H1 (cell line): ENCODE data around the gene DAGLA. TPM values are rescaled to one million over a fixed set of nuclear protein-coding genes. Genes with fewer than 3 reads are reported as not detected.

Source experiments
- CTCF ChIA-PET: fragments of 300-600 bp; sonication (Branson Sonifier 250); formaldehyde crosslinking; loops from one replicate; lab custom pipeline; 2021; ENCODE audit not compliant: partially characterized antibody; lab: Charles Lee
- POLR2A ChIA-PET: fragments of 300-600 bp; sonication (Branson Sonifier 250); formaldehyde crosslinking; loops from one replicate; lab custom pipeline; 2021; ENCODE audit warnings: inconsistent platforms; ENCODE audit not compliant: partially characterized antibody; lab: Charles Lee
- DNase-seq, 2 experiments: peaks; one replicate each; pipeline versions ENCODE4 v3.0.0 to v3.0.0-alpha.2; 2010 to 2022; ENCODE audit warnings: low spot score in 2 of 2, low read depth in 1 of 2, mixed read lengths in 1 of 2
- FAIRE-seq: peaks from 2 replicates; lab custom pipeline; 2011; peaks lifted over from hg19 to GRCh38; lab: Jason Lieb, UNC
- H2AFZ ChIP-seq: 2 replicates; pipeline ENCODE4 v1.8.1; 2012; ENCODE audit warnings: low read length, inconsistent platforms
- H2AK5ac ChIP-seq: 2 replicates; pipeline ENCODE4 v1.6.1; 2013; ENCODE audit warnings: low read depth, low read length
- H2BK120ac ChIP-seq: replicated peaks from 2 replicates; pipeline ENCODE3; 2013; ENCODE audit warnings: low read depth, low read length, inconsistent platforms
- H2BK12ac ChIP-seq: 2 replicates; pipeline ENCODE4 v1.6.1; 2013; ENCODE audit warnings: low read depth, low read length
- H2BK15ac ChIP-seq: 2 replicates; pipeline ENCODE4 v1.6.1; 2013; ENCODE audit warnings: low read length
- H2BK20ac ChIP-seq: 2 replicates; pipeline ENCODE4 v1.6.1; 2013; ENCODE audit warnings: low read length
- H2BK5ac ChIP-seq: 2 replicates; pipeline ENCODE4 v1.6.1; 2013; ENCODE audit warnings: low read depth, low read length
- H3K14ac ChIP-seq: 2 replicates; pipeline ENCODE4 v1.6.1; 2013; ENCODE audit warnings: inconsistent platforms; ENCODE audit not compliant: insufficient read length
- H3K18ac ChIP-seq: 2 replicates; pipeline ENCODE4 v1.6.1; 2013; ENCODE audit warnings: low read length; ENCODE audit errors: extremely low read depth
- H3K23ac ChIP-seq: 2 replicates; pipeline ENCODE4 v1.6.1; 2013; ENCODE audit warnings: inconsistent platforms; ENCODE audit not compliant: insufficient read length
- H3K23me2 ChIP-seq: 2 replicates; pipeline ENCODE4 v1.6.1; 2013; ENCODE audit warnings: low read depth, low read length
- H3K27ac ChIP-seq: 2 replicates; pipeline ENCODE4 v1.6.1; 2011; ENCODE audit warnings: low read depth, low read length, inconsistent platforms
- H3K27me3 ChIP-seq, 4 experiments: replicated peaks in 1 of 4; 1 replicate in 1 of 4; 2 replicates in 3 of 4; pipeline versions ENCODE4 v1.6.1 to v1.8.1; 2011 to 2013; ENCODE audit warnings: low read length in 3 of 4, mild to moderate bottlenecking in 3 of 4, inconsistent platforms in 2 of 4, mixed read lengths in 2 of 4, moderate library complexity in 1 of 4; ENCODE audit not compliant: control insufficient read depth in 3 of 4, insufficient read depth in 3 of 4; ENCODE audit errors: extremely low read depth in 1 of 4
- H3K36me3 ChIP-seq, 4 experiments: 2 replicates each; pipeline versions ENCODE4 v1.6.1 to v1.8.1; 2011 to 2013; ENCODE audit warnings: mild to moderate bottlenecking in 4 of 4, low read length in 3 of 4, moderate library complexity in 2 of 4, control low read depth in 1 of 4, inconsistent platforms in 1 of 4; ENCODE audit not compliant: insufficient read depth in 4 of 4, control insufficient read depth in 2 of 4
- H3K4ac ChIP-seq: replicated peaks from 2 replicates; pipeline ENCODE3; 2013; ENCODE audit warnings: low read length, low read depth, mixed read lengths, inconsistent platforms; ENCODE audit not compliant: insufficient read length
- H3K4me1 ChIP-seq, 4 experiments: replicated peaks in 1 of 4; 1 replicate in 1 of 4; 2 replicates in 3 of 4; pipeline versions ENCODE4 v1.6.1 to v1.8.1; 2011 to 2013; ENCODE audit warnings: low read length in 3 of 4, inconsistent platforms in 2 of 4, mixed read lengths in 1 of 4; ENCODE audit not compliant: insufficient read depth in 4 of 4, control insufficient read depth in 3 of 4
- H3K4me2 ChIP-seq, 2 experiments: 2 replicates each; pipeline versions ENCODE4 v1.6.1 to v1.8.1; 2011 to 2013; ENCODE audit warnings: low read depth in 2 of 2, low read length in 2 of 2, control low read depth in 1 of 2, inconsistent platforms in 1 of 2, mild to moderate bottlenecking in 1 of 2; ENCODE audit not compliant: insufficient read depth in 1 of 2
- H3K4me3 ChIP-seq, 4 experiments: fragments of 200-600, 300-600 bp in 1 of 4; sonication (generic), shearing (Covaris generic), sonication (Bioruptor Twin) in 1 of 4; 2 replicates each; pipeline versions ENCODE4 v1.5.1 to v1.8.1; 2011 to 2016; ENCODE audit warnings: low read length in 4 of 4, low read depth in 3 of 4, control low read depth in 2 of 4, inconsistent platforms in 2 of 4, mild to moderate bottlenecking in 2 of 4, mixed read lengths in 1 of 4, moderate library complexity in 1 of 4; ENCODE audit not compliant: insufficient read depth in 2 of 4; ENCODE audit errors: extremely low read depth in 1 of 4
- H3K56ac ChIP-seq: replicated peaks from 2 replicates; pipeline ENCODE3; 2013; ENCODE audit warnings: low read depth, mild to moderate bottlenecking, mixed read lengths, low read length, inconsistent platforms; ENCODE audit not compliant: insufficient read length
- H3K79me1 ChIP-seq: 2 replicates; pipeline ENCODE4 v1.6.1; 2013; ENCODE audit warnings: low read depth, low read length, control low read depth
- H3K79me2 ChIP-seq, 2 experiments: 2 replicates each; pipeline versions ENCODE4 v1.6.1 to v1.8.1; 2012 to 2013; ENCODE audit warnings: low read length in 2 of 2, mild to moderate bottlenecking in 2 of 2, inconsistent platforms in 1 of 2; ENCODE audit not compliant: insufficient read depth in 2 of 2, control insufficient read depth in 1 of 2
- H3K9ac ChIP-seq, 4 experiments: replicated peaks in 1 of 4; 1 replicate in 1 of 4; 2 replicates in 3 of 4; pipeline versions ENCODE4 v1.6.1 to v1.8.1; 2011 to 2013; ENCODE audit warnings: low read depth in 3 of 4, low read length in 3 of 4, control low read depth in 2 of 4, mild to moderate bottlenecking in 2 of 4, moderate library complexity in 2 of 4, inconsistent platforms in 1 of 4; ENCODE audit errors: extremely low read depth in 1 of 4
- H3K9me3 ChIP-seq, 2 experiments: 2 replicates each; pipeline versions ENCODE4 v1.6.1 to v1.8.1; 2012 to 2013; ENCODE audit warnings: mild to moderate bottlenecking in 2 of 2, moderate library complexity in 2 of 2, control low read depth in 1 of 2, inconsistent platforms in 1 of 2, low read depth in 1 of 2, low read length in 1 of 2, mixed read lengths in 1 of 2; ENCODE audit not compliant: insufficient read depth in 2 of 2
- H4K20me1 ChIP-seq, 2 experiments: replicated peaks in 1 of 2; 2 replicates each; pipeline versions ENCODE3 to v1.8.1; 2011 to 2013; ENCODE audit warnings: inconsistent platforms in 2 of 2, low read length in 2 of 2, mild to moderate bottlenecking in 1 of 2; ENCODE audit not compliant: insufficient read depth in 2 of 2, control insufficient read depth in 1 of 2
- H4K5ac ChIP-seq: 2 replicates; pipeline ENCODE4 v1.6.1; 2013; ENCODE audit warnings: low read length, low read depth, mixed read lengths, inconsistent platforms; ENCODE audit not compliant: insufficient read length
- H4K8ac ChIP-seq: 2 replicates; pipeline ENCODE4 v1.8.0; 2013; ENCODE audit warnings: mild to moderate bottlenecking, moderate library complexity, low read length, inconsistent platforms; ENCODE audit not compliant: insufficient read depth; ENCODE audit errors: extremely low read depth
- H4K91ac ChIP-seq: replicated peaks from 2 replicates; pipeline ENCODE3; 2013; ENCODE audit warnings: low read length, mixed read lengths, inconsistent platforms; ENCODE audit not compliant: insufficient read length
- BACH1 ChIP-seq: IDR thresholded peaks from 2 replicates; pipeline ENCODE4 v1.6.1; 2012; ENCODE audit warnings: low read length, improper control_type of control experiment
- EP300 ChIP-seq, 2 experiments: IDR thresholded peaks; 1 replicate in 1 of 2; 2 replicates in 1 of 2; pipeline ENCODE4 v1.6.1; 2011 to 2012; ENCODE audit warnings: low read depth in 2 of 2, low read length in 2 of 2, mild to moderate bottlenecking in 2 of 2, borderline replicate concordance in 1 of 2, inconsistent platforms in 1 of 2, moderate library complexity in 1 of 2
- EZH2 ChIP-seq: fragments of 200-600 bp; sonication (generic); IDR thresholded peaks from 2 replicates; pipeline ENCODE4 v1.7.1; 2012; ENCODE audit warnings: low read depth, mild to moderate bottlenecking, moderate library complexity, low read length, inconsistent platforms; ENCODE audit not compliant: severe bottlenecking
- GABPA ChIP-seq: IDR thresholded peaks from 2 replicates; pipeline ENCODE4 v1.6.1; 2011; ENCODE audit warnings: mild to moderate bottlenecking, low read length, moderate library complexity, borderline replicate concordance; ENCODE audit not compliant: insufficient read depth
- JUN ChIP-seq: IDR thresholded peaks from 2 replicates; pipeline ENCODE4 v1.6.1; 2011; ENCODE audit warnings: low read depth, mild to moderate bottlenecking, improper control_type of control experiment, low read length
- KDM1A ChIP-seq: fragments of 200-600, 300-600 bp; sonication (generic); IDR thresholded peaks from 2 replicates; pipeline ENCODE4 v1.7.1; 2016; ENCODE audit warnings: mild to moderate bottlenecking, low read length, borderline replicate concordance
- NANOG ChIP-seq: IDR thresholded peaks from 2 replicates; pipeline ENCODE4 v1.6.1; 2011; ENCODE audit warnings: low read length, low read depth, mild to moderate bottlenecking, inconsistent platforms; ENCODE audit not compliant: insufficient read depth, poor library complexity, severe bottlenecking
- SIRT6 ChIP-seq: IDR thresholded peaks from one replicate; pipeline ENCODE4 v1.7.1; 2012; ENCODE audit warnings: low read length, inconsistent platforms
- SIX5 ChIP-seq: IDR thresholded peaks from 2 replicates; pipeline ENCODE4 v1.6.1; 2011; ENCODE audit warnings: mild to moderate bottlenecking, low read depth, low read length
- TAF7 ChIP-seq: optimal IDR thresholded peaks from 2 replicates; pipeline ENCODE3; 2011; ENCODE audit warnings: low read depth, mild to moderate bottlenecking, inconsistent platforms, low read length, moderate library complexity, borderline replicate concordance
- TBP ChIP-seq: IDR thresholded peaks from 2 replicates; pipeline ENCODE4 v1.6.1; 2011; ENCODE audit warnings: low read depth, low read length, improper control_type of control experiment
- YY1 ChIP-seq: IDR thresholded peaks from 2 replicates; pipeline ENCODE4 v1.6.1; 2011; ENCODE audit warnings: low read depth, mild to moderate bottlenecking, low read length
- WGBS, 2 experiments: shearing (Covaris generic) in 1 of 2; methylation state at CpG; one replicate each; pipeline versions ENCODE4 v1.1.6 to v1.1.7; 2013 to 2015; ENCODE audit warnings: low lambda C conversion rate in 2 of 2, mixed read lengths in 2 of 2, inconsistent platforms in 1 of 2, low coverage in 1 of 2, missing lambda C conversion rate in 1 of 2; ENCODE audit not compliant: insufficient replicate concordance in 2 of 2, insufficient coverage in 1 of 2, insufficient read length in 1 of 2; ENCODE audit errors: extremely low coverage in 1 of 2, missing lambda C conversion rate in 1 of 2; 5-methylcytosine and 5-hydroxymethylcytosine counted together
- polyA plus RNA-seq, 7 experiments: library from polyadenylated mRNA; depleted of rRNA in 3 of 7; stranded (reverse) in 5 of 7; unstranded in 2 of 7; fragments of >200 nt in 5 of 7; fragments of 200-250 nt in 2 of 7; gene quantifications; 1 replicate in 5 of 7; 2 replicates in 1 of 7; 4 replicates in 1 of 7; pipeline versions ENCODE4 v1.2.1 to v1.2.3, GENCODE V29; 2011 to 2013; ENCODE audit warnings: missing spikeins in 2 of 7, mixed read lengths in 2 of 7
- total RNA-seq: library from RNA; stranded (reverse); fragmentation: NEBNext Ultra II Directional; extraction: Animal tissue kit (Norgen Biotek cat#: 25700); gene quantifications from 2 replicates; pipeline ENCODE4 v1.2.1, GENCODE V29; 2021
- TF ChIP-seq, protein P1 (sequence below): IDR thresholded peaks from 2 replicates; pipeline ENCODE4 v1.6.1; 2011; ENCODE audit warnings: low read depth, mild to moderate bottlenecking, low read length; ENCODE audit not compliant: insufficient read depth

DAGLA gene
- total and polyA plus RNA-seq, 2 of the 8 experiments (the other 6 are each of a cell fraction or from before 2014, with no cell fraction given) = 3.6 to 6.6 TPM

DNA sequence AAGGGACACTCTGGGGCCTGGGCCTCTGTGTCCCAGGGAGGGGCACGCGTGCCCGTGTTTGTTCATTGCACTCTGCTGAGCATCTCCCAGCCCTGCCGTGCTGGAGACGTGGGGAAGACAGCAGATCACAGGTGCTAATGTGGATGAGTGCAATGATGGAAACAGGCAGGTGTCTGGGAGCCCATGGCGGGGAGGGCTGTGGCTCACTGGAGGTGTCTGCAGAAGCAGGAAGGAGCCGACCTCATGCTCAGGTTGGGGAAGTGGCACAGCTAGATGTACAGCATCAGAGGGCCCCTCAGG is 104.3 kb downstream of the DAGLA start:
- Histone ChIP-seq H3K18ac (no peak overlapping the region), H4K5ac (no peak overlapping the region), H3K14ac (no peak overlapping the region), H3K4ac (no peak overlapping the region), H2AFZ (no peak overlapping the region), H4K20me1 (peaks cover 6 to 17% of the 10 kb centered on the region in 2 experiments), H2BK15ac (no peak overlapping the region), H2BK12ac (no peak overlapping the region), H3K56ac (no peak overlapping the region), H3K4me1 (peaks cover 0 to 2% (median 0%) of the 10 kb centered on the region in 4 experiments; a peak in 2 of 7 replicates), H2AK5ac (no peak overlapping the region), H3K23me2 (no peaks in the 10 kb centered on the region), H2BK20ac (no peak overlapping the region), H4K91ac (no peak overlapping the region), H3K36me3 (peaks cover 15 to 34% (median 23%) of the 10 kb centered on the region in 4 experiments; a peak in 7 of 8 replicates), H2BK5ac (no peak overlapping the region), H3K9ac (no peak overlapping the region), H4K8ac (no peak overlapping the region), H3K9me3 (no peaks in the 10 kb centered on the region), H3K27ac (no peak overlapping the region), H3K4me3 (no peak overlapping the region), H2BK120ac (no peak overlapping the region), H3K23ac (no peak overlapping the region), H3K79me1 (no peaks in the 10 kb centered on the region), H3K4me2 (no peak overlapping the region), H3K79me2 (no peaks in the 10 kb centered on the region), H3K27me3 (no peaks in the 10 kb centered on the region)
- POLR2A ChIA-PET = interaction anchor here (0.7 to 1.8 kb wide), 5 partner anchors 9 to 34 kb away, joined by 3 to 11 read pairs (median 3); partner anchors contain the start of gene FEN1
- DNase-seq (no peak), FAIRE-seq (no peak)
- WGBS, 2 experiments = 96% methylated on average over 7 of the region's 7 CpGs; no CpG with 5 or more reads in 1 of the 2 experiments
- CTCF ChIA-PET = interaction anchor here (0.6 to 10.5 kb wide), 5 partner anchors 9 to 436 kb away, joined by 3 to 168 read pairs (median 3); no protein-coding TSS in a partner anchor
- TF ChIP-seq EP300 (IDR thresholded peaks at IDR 0.05; ENCODE audit: borderline replicate concordance in 1 of 2, low read depth in 2 of 2, low read length in 2 of 2) (no peak), SIRT6 (no peak), TBP (no peak), SIX5 (no peak), JUN (no peak), TAF7 (no peak), EZH2 (no peak), GABPA (no peak), KDM1A (no peak), BACH1 (no peak), NANOG (no peak), YY1 (no peak)
- TF ChIP-seq, protein P1, sequence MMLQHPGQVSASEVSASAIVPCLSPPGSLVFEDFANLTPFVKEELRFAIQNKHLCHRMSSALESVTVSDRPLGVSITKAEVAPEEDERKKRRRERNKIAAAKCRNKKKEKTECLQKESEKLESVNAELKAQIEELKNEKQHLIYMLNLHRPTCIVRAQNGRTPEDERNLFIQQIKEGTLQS = no peak
